ENCODE measurements around the gene PCCA.

- TF ChIP-seq CTCF (IDR thresholded peaks at IDR 0.05; ENCODE audit: low read length): no peak
- no peak for TF ChIP-seq EZH2 (IDR thresholded peaks at IDR 0.05; ENCODE audit: borderline replicate concordance, low read length)
Measured at GRCh38 chr13:100088273-100088643, 635 bp upstream of the PCCA start.

Data from OCI-LY1 (cell line).